Pulmonary artery endothelial cell (primary cell): ENCODE data around the gene STK32B. TPM values are rescaled to one million over a fixed set of nuclear protein-coding genes. Genes with fewer than 3 reads are reported as not detected.
"Not testable (repeated sequence)": the region's sequence is repeated elsewhere in the genome, so short reads cannot be mapped to it uniquely, and the experiment has no call there.

Source experiments
- DNase-seq: peaks from one replicate; pipeline ENCODE4 v3.0.0-alpha.2; 2011; ENCODE audit warnings: low read depth, low spot score
- total RNA-seq: library from RNA; depleted of rRNA; stranded (reverse); fragments of >200 nt; gene quantifications from 2 replicates; pipeline ENCODE4 v1.2.3, GENCODE V29; 2014

Gene STK32B
- total RNA-seq, 1 donor from 2014 or later = 12.4 TPM

GRCh38 chr4:5257086-5257485 is 205.8 kb downstream of the STK32B start:
- DNase-seq = no peak

GRCh38 chr4:5259471-5259870 is 208.2 kb downstream of the STK32B start:
- DNase-seq = no peak

- no peak for DNase-seq
Measured at GRCh38 chr4:5260121-5260520, 208.8 kb downstream of the STK32B start.

- no peak for DNase-seq
Measured at GRCh38 chr4:5261866-5262265, 210.6 kb downstream of the STK32B start.

- no peak for DNase-seq
Measured at GRCh38 chr4:5266991-5267390, 215.7 kb downstream of the STK32B start.

- no peak for DNase-seq
Measured at GRCh38 chr4:5267408-5267807, 216.1 kb downstream of the STK32B start.

- no peak for DNase-seq
Measured at GRCh38 chr4:5276475-5277075, 225.3 kb downstream of the STK32B start.

- DNase-seq = no peak
Measured at GRCh38 chr4:5277079-5277478, 225.8 kb downstream of the STK32B start.

GRCh38 chr4:5278213-5278612 is 226.9 kb downstream of the STK32B start:
- DNase-seq = no peak

GRCh38 chr4:5280069-5280468 is 228.8 kb downstream of the STK32B start:
- DNase-seq = not testable (repeated sequence)

GRCh38 chr4:5280828-5281227 is 229.5 kb downstream of the STK32B start:
- no peak for DNase-seq

- no peak for DNase-seq
Measured at GRCh38 chr4:5283837-5284236, 232.6 kb downstream of the STK32B start.

GRCh38 chr4:5284517-5284916 is 233.2 kb downstream of the STK32B start:
- no peak for DNase-seq

GRCh38 chr4:5292101-5292500 is 240.8 kb downstream of the STK32B start:
- DNase-seq = no peak

GRCh38 chr4:5298000-5298787 is 246.9 kb downstream of the STK32B start:
- not testable (repeated sequence) for DNase-seq

- DNase-seq = no peak
Measured at GRCh38 chr4:5300283-5300682, 249.0 kb downstream of the STK32B start.

- no peak for DNase-seq
Measured at GRCh38 chr4:5307928-5308327, 256.6 kb downstream of the STK32B start.

GRCh38 chr4:5322321-5322720 is 271.0 kb downstream of the STK32B start:
- no peak for DNase-seq

- DNase-seq = no peak
Measured at GRCh38 chr4:5330339-5330989, 279.2 kb downstream of the STK32B start.

- DNase-seq = no peak
Measured at GRCh38 chr4:5337731-5338130, 286.5 kb downstream of the STK32B start.

GRCh38 chr4:5338531-5338930 is 287.3 kb downstream of the STK32B start:
- DNase-seq = no peak

GRCh38 chr4:5340991-5341451 is 289.7 kb downstream of the STK32B start:
- DNase-seq = no peak
